H1 (cell line): ENCODE data around the gene CXCL9. TPM values are rescaled to one million over a fixed set of nuclear protein-coding genes. Genes with fewer than 3 reads are reported as not detected.

ENCODE experiments used
- CTCF ChIA-PET: fragments of 300-600 bp; sonication (Branson Sonifier 250); formaldehyde crosslinking; loops from one replicate; lab custom pipeline; 2021; ENCODE audit not compliant: partially characterized antibody; lab: Charles Lee
- POLR2A ChIA-PET: fragments of 300-600 bp; sonication (Branson Sonifier 250); formaldehyde crosslinking; loops from one replicate; lab custom pipeline; 2021; ENCODE audit warnings: inconsistent platforms; ENCODE audit not compliant: partially characterized antibody; lab: Charles Lee
- DNase-seq, 2 experiments: peaks; one replicate each; pipeline versions ENCODE4 v3.0.0 to v3.0.0-alpha.2; 2010 to 2022; ENCODE audit warnings: low spot score in 2 of 2, low read depth in 1 of 2, mixed read lengths in 1 of 2
- FAIRE-seq: peaks from 2 replicates; lab custom pipeline; 2011; peaks lifted over from hg19 to GRCh38; lab: Jason Lieb, UNC
- H2AFZ ChIP-seq: 2 replicates; pipeline ENCODE4 v1.8.1; 2012; ENCODE audit warnings: low read length, inconsistent platforms
- H2AK5ac ChIP-seq: 2 replicates; pipeline ENCODE4 v1.6.1; 2013; ENCODE audit warnings: low read depth, low read length
- H2BK120ac ChIP-seq: replicated peaks from 2 replicates; pipeline ENCODE3; 2013; ENCODE audit warnings: low read depth, low read length, inconsistent platforms
- H2BK12ac ChIP-seq: 2 replicates; pipeline ENCODE4 v1.6.1; 2013; ENCODE audit warnings: low read depth, low read length
- H2BK15ac ChIP-seq: 2 replicates; pipeline ENCODE4 v1.6.1; 2013; ENCODE audit warnings: low read length
- H2BK20ac ChIP-seq: 2 replicates; pipeline ENCODE4 v1.6.1; 2013; ENCODE audit warnings: low read length
- H2BK5ac ChIP-seq: 2 replicates; pipeline ENCODE4 v1.6.1; 2013; ENCODE audit warnings: low read depth, low read length
- H3K14ac ChIP-seq: 2 replicates; pipeline ENCODE4 v1.6.1; 2013; ENCODE audit warnings: inconsistent platforms; ENCODE audit not compliant: insufficient read length
- H3K18ac ChIP-seq: 2 replicates; pipeline ENCODE4 v1.6.1; 2013; ENCODE audit warnings: low read length; ENCODE audit errors: extremely low read depth
- H3K23ac ChIP-seq: 2 replicates; pipeline ENCODE4 v1.6.1; 2013; ENCODE audit warnings: inconsistent platforms; ENCODE audit not compliant: insufficient read length
- H3K23me2 ChIP-seq: 2 replicates; pipeline ENCODE4 v1.6.1; 2013; ENCODE audit warnings: low read depth, low read length
- H3K27ac ChIP-seq: 2 replicates; pipeline ENCODE4 v1.6.1; 2011; ENCODE audit warnings: low read depth, low read length, inconsistent platforms
- H3K27me3 ChIP-seq, 4 experiments: replicated peaks in 1 of 4; 1 replicate in 1 of 4; 2 replicates in 3 of 4; pipeline versions ENCODE4 v1.6.1 to v1.8.1; 2011 to 2013; ENCODE audit warnings: low read length in 3 of 4, mild to moderate bottlenecking in 3 of 4, inconsistent platforms in 2 of 4, mixed read lengths in 2 of 4, moderate library complexity in 1 of 4; ENCODE audit not compliant: control insufficient read depth in 3 of 4, insufficient read depth in 3 of 4; ENCODE audit errors: extremely low read depth in 1 of 4
- H3K36me3 ChIP-seq, 4 experiments: 2 replicates each; pipeline versions ENCODE4 v1.6.1 to v1.8.1; 2011 to 2013; ENCODE audit warnings: mild to moderate bottlenecking in 4 of 4, low read length in 3 of 4, moderate library complexity in 2 of 4, control low read depth in 1 of 4, inconsistent platforms in 1 of 4; ENCODE audit not compliant: insufficient read depth in 4 of 4, control insufficient read depth in 2 of 4
- H3K4ac ChIP-seq: replicated peaks from 2 replicates; pipeline ENCODE3; 2013; ENCODE audit warnings: low read length, low read depth, mixed read lengths, inconsistent platforms; ENCODE audit not compliant: insufficient read length
- H3K4me1 ChIP-seq, 4 experiments: replicated peaks in 1 of 4; 1 replicate in 1 of 4; 2 replicates in 3 of 4; pipeline versions ENCODE4 v1.6.1 to v1.8.1; 2011 to 2013; ENCODE audit warnings: low read length in 3 of 4, inconsistent platforms in 2 of 4, mixed read lengths in 1 of 4; ENCODE audit not compliant: insufficient read depth in 4 of 4, control insufficient read depth in 3 of 4
- H3K4me2 ChIP-seq, 2 experiments: 2 replicates each; pipeline versions ENCODE4 v1.6.1 to v1.8.1; 2011 to 2013; ENCODE audit warnings: low read depth in 2 of 2, low read length in 2 of 2, control low read depth in 1 of 2, inconsistent platforms in 1 of 2, mild to moderate bottlenecking in 1 of 2; ENCODE audit not compliant: insufficient read depth in 1 of 2
- H3K4me3 ChIP-seq, 4 experiments: fragments of 200-600, 300-600 bp in 1 of 4; sonication (generic), shearing (Covaris generic), sonication (Bioruptor Twin) in 1 of 4; 2 replicates each; pipeline versions ENCODE4 v1.5.1 to v1.8.1; 2011 to 2016; ENCODE audit warnings: low read length in 4 of 4, low read depth in 3 of 4, control low read depth in 2 of 4, inconsistent platforms in 2 of 4, mild to moderate bottlenecking in 2 of 4, mixed read lengths in 1 of 4, moderate library complexity in 1 of 4; ENCODE audit not compliant: insufficient read depth in 2 of 4; ENCODE audit errors: extremely low read depth in 1 of 4
- H3K56ac ChIP-seq: replicated peaks from 2 replicates; pipeline ENCODE3; 2013; ENCODE audit warnings: low read depth, mild to moderate bottlenecking, mixed read lengths, low read length, inconsistent platforms; ENCODE audit not compliant: insufficient read length
- H3K79me1 ChIP-seq: 2 replicates; pipeline ENCODE4 v1.6.1; 2013; ENCODE audit warnings: low read depth, low read length, control low read depth
- H3K79me2 ChIP-seq, 2 experiments: 2 replicates each; pipeline versions ENCODE4 v1.6.1 to v1.8.1; 2012 to 2013; ENCODE audit warnings: low read length in 2 of 2, mild to moderate bottlenecking in 2 of 2, inconsistent platforms in 1 of 2; ENCODE audit not compliant: insufficient read depth in 2 of 2, control insufficient read depth in 1 of 2
- H3K9ac ChIP-seq, 4 experiments: replicated peaks in 1 of 4; 1 replicate in 1 of 4; 2 replicates in 3 of 4; pipeline versions ENCODE4 v1.6.1 to v1.8.1; 2011 to 2013; ENCODE audit warnings: low read depth in 3 of 4, low read length in 3 of 4, control low read depth in 2 of 4, mild to moderate bottlenecking in 2 of 4, moderate library complexity in 2 of 4, inconsistent platforms in 1 of 4; ENCODE audit errors: extremely low read depth in 1 of 4
- H3K9me3 ChIP-seq, 2 experiments: 2 replicates each; pipeline versions ENCODE4 v1.6.1 to v1.8.1; 2012 to 2013; ENCODE audit warnings: mild to moderate bottlenecking in 2 of 2, moderate library complexity in 2 of 2, control low read depth in 1 of 2, inconsistent platforms in 1 of 2, low read depth in 1 of 2, low read length in 1 of 2, mixed read lengths in 1 of 2; ENCODE audit not compliant: insufficient read depth in 2 of 2
- H4K20me1 ChIP-seq, 2 experiments: replicated peaks in 1 of 2; 2 replicates each; pipeline versions ENCODE3 to v1.8.1; 2011 to 2013; ENCODE audit warnings: inconsistent platforms in 2 of 2, low read length in 2 of 2, mild to moderate bottlenecking in 1 of 2; ENCODE audit not compliant: insufficient read depth in 2 of 2, control insufficient read depth in 1 of 2
- H4K5ac ChIP-seq: 2 replicates; pipeline ENCODE4 v1.6.1; 2013; ENCODE audit warnings: low read length, low read depth, mixed read lengths, inconsistent platforms; ENCODE audit not compliant: insufficient read length
- H4K8ac ChIP-seq: 2 replicates; pipeline ENCODE4 v1.8.0; 2013; ENCODE audit warnings: mild to moderate bottlenecking, moderate library complexity, low read length, inconsistent platforms; ENCODE audit not compliant: insufficient read depth; ENCODE audit errors: extremely low read depth
- H4K91ac ChIP-seq: replicated peaks from 2 replicates; pipeline ENCODE3; 2013; ENCODE audit warnings: low read length, mixed read lengths, inconsistent platforms; ENCODE audit not compliant: insufficient read length
- CTBP2 ChIP-seq: IDR thresholded peaks from 2 replicates; pipeline ENCODE4 v1.7.0; 2011; ENCODE audit warnings: borderline replicate concordance, mild to moderate bottlenecking, moderate library complexity, mixed read lengths, low read length; ENCODE audit not compliant: insufficient read depth, insufficient read length
- EGR1 ChIP-seq: IDR thresholded peaks from 2 replicates; pipeline ENCODE4 v1.6.1; 2011; ENCODE audit warnings: low read depth, low read length, borderline replicate concordance
- HDAC2 ChIP-seq, 2 experiments: fragments of 300-600 bp in 1 of 2; sonication (generic) in 1 of 2; IDR thresholded peaks; 2 replicates each; pipeline ENCODE4 v1.6.1; 2011 to 2012; ENCODE audit warnings: low read depth in 2 of 2, low read length in 2 of 2, mild to moderate bottlenecking in 2 of 2, moderate library complexity in 2 of 2, borderline replicate concordance in 1 of 2, inconsistent platforms in 1 of 2
- JUND ChIP-seq: IDR thresholded peaks from 2 replicates; pipeline ENCODE4 v1.6.1; 2011; ENCODE audit warnings: mild to moderate bottlenecking, improper control_type of control experiment, low read length
- NANOG ChIP-seq: IDR thresholded peaks from 2 replicates; pipeline ENCODE4 v1.6.1; 2011; ENCODE audit warnings: low read length, low read depth, mild to moderate bottlenecking, inconsistent platforms; ENCODE audit not compliant: insufficient read depth, poor library complexity, severe bottlenecking
- SIRT6 ChIP-seq: IDR thresholded peaks from one replicate; pipeline ENCODE4 v1.7.1; 2012; ENCODE audit warnings: low read length, inconsistent platforms
- SP1 ChIP-seq: IDR thresholded peaks from 2 replicates; pipeline ENCODE4 v1.6.1; 2011; ENCODE audit warnings: low read depth, low read length
- TAF1 ChIP-seq: IDR thresholded peaks from 2 replicates; pipeline ENCODE4 v1.6.1; 2011; ENCODE audit warnings: mild to moderate bottlenecking, low read depth, low read length
- TAF7 ChIP-seq: optimal IDR thresholded peaks from 2 replicates; pipeline ENCODE3; 2011; ENCODE audit warnings: low read depth, mild to moderate bottlenecking, inconsistent platforms, low read length, moderate library complexity, borderline replicate concordance
- WGBS, 2 experiments: shearing (Covaris generic) in 1 of 2; methylation state at CpG; one replicate each; pipeline versions ENCODE4 v1.1.6 to v1.1.7; 2013 to 2015; ENCODE audit warnings: low lambda C conversion rate in 2 of 2, mixed read lengths in 2 of 2, inconsistent platforms in 1 of 2, low coverage in 1 of 2, missing lambda C conversion rate in 1 of 2; ENCODE audit not compliant: insufficient replicate concordance in 2 of 2, insufficient coverage in 1 of 2, insufficient read length in 1 of 2; ENCODE audit errors: extremely low coverage in 1 of 2, missing lambda C conversion rate in 1 of 2; 5-methylcytosine and 5-hydroxymethylcytosine counted together
- polyA plus RNA-seq, 7 experiments: library from polyadenylated mRNA; depleted of rRNA in 3 of 7; stranded (reverse) in 5 of 7; unstranded in 2 of 7; fragments of >200 nt in 5 of 7; fragments of 200-250 nt in 2 of 7; gene quantifications; 1 replicate in 5 of 7; 2 replicates in 1 of 7; 4 replicates in 1 of 7; pipeline versions ENCODE4 v1.2.1 to v1.2.3, GENCODE V29; 2011 to 2013; ENCODE audit warnings: missing spikeins in 2 of 7, mixed read lengths in 2 of 7
- total RNA-seq: library from RNA; stranded (reverse); fragmentation: NEBNext Ultra II Directional; extraction: Animal tissue kit (Norgen Biotek cat#: 25700); gene quantifications from 2 replicates; pipeline ENCODE4 v1.2.1, GENCODE V29; 2021

Gene CXCL9
- total and polyA plus RNA-seq, 2 of the 8 experiments (the other 6 are each of a cell fraction or from before 2014, with no cell fraction given), result not detected

DNA sequence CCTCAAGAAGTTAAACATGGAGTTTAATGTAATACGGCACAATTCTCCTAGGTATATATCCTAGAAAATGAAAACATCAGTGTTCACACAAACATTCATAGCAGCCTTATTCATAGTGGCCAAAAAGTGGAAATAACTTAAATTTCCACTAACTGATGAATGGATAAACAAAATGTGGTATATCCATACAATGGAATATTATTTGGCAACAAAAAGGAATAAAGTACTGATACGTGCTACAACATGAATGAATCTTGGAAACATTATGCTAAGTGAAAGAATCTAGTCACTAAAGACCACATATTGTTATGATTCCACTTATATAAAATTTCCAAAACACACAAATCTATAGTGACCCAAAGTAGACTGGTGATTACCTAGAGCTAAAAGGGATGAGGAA lies 31.1 kb downstream of the CXCL9 start:
- Histone ChIP-seq H2BK12ac (no peak overlapping the region), H4K91ac (no peak overlapping the region), H3K36me3 (peaks cover 22 to 90% (median 74%) of the 10 kb centered on the region in 4 experiments), H3K23me2 (no peaks in the 10 kb centered on the region), H3K4me2 (no peak overlapping the region), H3K27ac (no peak overlapping the region), H2BK5ac (no peak overlapping the region), H3K27me3 (no peaks in the 10 kb centered on the region), H3K79me2 (peaks cover 0 to 5% of the 10 kb centered on the region in 2 experiments; a peak in 1 of 4 replicates), H4K8ac (no peak overlapping the region), H3K4me1 (no peaks in the 10 kb centered on the region), H3K18ac (no peak overlapping the region), H4K20me1 (peaks cover 0 to 1% of the 10 kb centered on the region in 2 experiments), H3K79me1 (no peaks in the 10 kb centered on the region; the same call in 1 of the 2 replicates), H3K23ac (no peak overlapping the region), H3K9me3 (peaks cover 0 to 9% of the 10 kb centered on the region in 2 experiments; a peak in 2 of 4 replicates), H2BK120ac (no peak overlapping the region), H3K14ac (no peak overlapping the region), H2AFZ (no peak overlapping the region), H4K5ac (no peak overlapping the region), H2BK20ac (no peak overlapping the region), H3K4ac (no peak overlapping the region), H3K4me3 (no peak overlapping the region), H3K9ac (no peak overlapping the region), H2BK15ac (no peak overlapping the region), H3K56ac (no peak overlapping the region), H2AK5ac (no peak overlapping the region)
- 96% methylated on average over 2 of the region's 2 CpGs; no CpG with 5 or more reads in 1 of the 2 experiments for WGBS, 2 experiments
- FAIRE-seq (no peak), DNase-seq (no peak)
- POLR2A ChIA-PET, result no interaction called here
- CTCF ChIA-PET, result interaction anchor here (1.0 to 1.3 kb wide), 3 partner anchors 61 to 138 kb away, joined by 3 read pairs; no protein-coding TSS in a partner anchor
- no peak for TF ChIP-seq NANOG
- no peak for TF ChIP-seq TAF7
- no peak for TF ChIP-seq CTBP2
- TF ChIP-seq TAF1, result no peak
- no peak for TF ChIP-seq JUND
- no peak for TF ChIP-seq SP1
- no peak for TF ChIP-seq HDAC2 (IDR thresholded peaks at IDR 0.05; ENCODE audit: borderline replicate concordance in 1 of 2, low read depth in 2 of 2, low read length in 2 of 2)
- TF ChIP-seq SIRT6, result no peak
- TF ChIP-seq EGR1, result no peak
